ENCODE results near the gene EARS2.

GRCh38 chr16:23534868-23535860, 22.0 kb downstream of the EARS2 start:
- TF ChIP-seq CTCF (IDR thresholded peaks at IDR 0.05) (no peak), POLR2A (IDR thresholded peaks at IDR 0.05) (no peak)
